Epithelial cell of esophagus (primary cell): ENCODE data around the gene BICC1.

Experiments
- DNase-seq: peaks from one replicate; pipeline ENCODE4 v3.0.0; 2010; ENCODE audit warnings: low read depth
- H3K4me3 ChIP-seq: 2 replicates; pipeline ENCODE4 v1.5.1; 2011; ENCODE audit warnings: mild to moderate bottlenecking, low read length, control low read depth
- CTCF ChIP-seq: IDR thresholded peaks from 2 replicates; pipeline ENCODE4 v1.5.1; 2011; ENCODE audit warnings: low read depth, mild to moderate bottlenecking, low read length, control low read depth, inconsistent platforms; ENCODE audit not compliant: insufficient read depth; ENCODE audit errors: missing control alignments

The BICC1 gene

GRCh38 chr10:58827381-58827780 is 314.7 kb downstream of the BICC1 start:
- no peak for TF ChIP-seq CTCF
- DNase-seq: no peak

GRCh38 chr10:58829839-58830238 is 317.2 kb downstream of the BICC1 start:
- H3K4me3 ChIP-seq: no peak overlapping the region
- no peak for DNase-seq
- no peak for TF ChIP-seq CTCF

More at GRCh38 chr10:58827381-58827780, 314.7 kb downstream of the BICC1 start:
- H3K4me3 ChIP-seq: no peak overlapping the region

GRCh38 chr10:58830697-58831096 is 318.0 kb downstream of the BICC1 start:
- TF ChIP-seq CTCF: no peak
- no peak for DNase-seq
- H3K4me3 ChIP-seq: no peak overlapping the region

- no peak for TF ChIP-seq CTCF
- no peak for DNase-seq
- no peak overlapping the region for H3K4me3 ChIP-seq
Observed at GRCh38 chr10:58833771-58834561, 321.3 kb downstream of the BICC1 start.

DNA sequence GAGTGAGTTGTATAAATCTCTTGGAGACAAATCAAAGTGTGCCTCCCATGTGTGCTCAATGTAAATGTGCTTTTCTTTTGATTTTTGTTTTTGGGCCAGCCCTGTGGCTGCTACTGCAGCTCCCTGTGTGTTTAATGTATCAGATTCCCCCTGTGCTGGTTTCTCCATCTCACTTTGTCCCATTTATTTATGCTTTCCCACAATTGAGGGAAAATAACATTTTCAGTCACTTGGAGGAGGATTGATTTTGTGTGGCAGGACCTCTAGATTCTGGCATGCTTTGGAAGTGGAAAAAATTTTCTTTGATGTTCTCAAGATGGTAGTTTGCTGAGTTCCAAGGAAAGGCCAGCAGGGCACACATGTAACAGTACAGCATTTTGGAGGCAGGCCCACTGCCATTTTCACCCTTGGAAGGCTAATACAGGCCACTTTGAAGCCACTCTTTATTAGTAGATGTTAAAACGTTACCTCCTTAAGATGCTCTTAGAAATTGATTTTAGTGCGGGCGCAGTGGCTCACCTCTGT is 323.6 kb downstream of the BICC1 start:
- H3K4me3 ChIP-seq: no peak overlapping the region
- no peak for TF ChIP-seq CTCF
- DNase-seq: no peak

DNA sequence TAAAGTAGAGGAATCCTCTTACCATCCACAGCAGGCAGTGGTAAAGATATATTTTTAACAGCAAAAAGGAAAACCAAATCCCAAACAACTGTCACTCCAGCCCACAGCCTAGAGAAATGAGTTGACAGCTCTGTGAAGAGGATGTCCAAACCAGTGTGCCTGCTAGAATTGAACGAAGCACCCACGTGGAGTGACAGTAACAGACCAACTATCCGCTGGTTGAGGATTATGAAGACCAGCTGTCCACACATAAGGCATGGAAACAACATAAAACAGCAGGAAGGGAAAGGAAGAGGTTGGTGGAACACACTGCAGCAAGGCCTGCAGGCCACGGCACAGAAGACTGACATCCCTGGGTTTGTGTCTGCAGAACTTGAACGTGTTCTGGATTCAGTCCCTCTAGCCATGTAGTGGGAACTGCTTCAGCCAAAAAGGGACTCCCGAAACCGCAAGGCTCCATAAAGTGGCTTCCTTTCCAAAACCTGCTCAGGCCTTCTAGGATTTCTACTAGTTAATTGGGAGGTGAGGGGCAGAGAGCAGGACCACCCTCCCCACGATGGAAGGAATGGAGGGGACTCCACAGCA is 324.4 kb downstream of the BICC1 start:
- no peak for DNase-seq
- H3K4me3 ChIP-seq: no peak overlapping the region
- TF ChIP-seq CTCF: no peak
